NCI-H1436 (cell line): Measurements from ENCODE around the gene EXPH5.
"Not testable (repeated sequence)": the region's sequence is repeated elsewhere in the genome, so short reads cannot be mapped to it uniquely, and the experiment has no call there.

ENCODE experiments used
- DNase-seq: peaks from one replicate; lab custom pipeline; 2025; lab: John Stamatoyannopoulos, UW

EXPH5 gene, protein sequence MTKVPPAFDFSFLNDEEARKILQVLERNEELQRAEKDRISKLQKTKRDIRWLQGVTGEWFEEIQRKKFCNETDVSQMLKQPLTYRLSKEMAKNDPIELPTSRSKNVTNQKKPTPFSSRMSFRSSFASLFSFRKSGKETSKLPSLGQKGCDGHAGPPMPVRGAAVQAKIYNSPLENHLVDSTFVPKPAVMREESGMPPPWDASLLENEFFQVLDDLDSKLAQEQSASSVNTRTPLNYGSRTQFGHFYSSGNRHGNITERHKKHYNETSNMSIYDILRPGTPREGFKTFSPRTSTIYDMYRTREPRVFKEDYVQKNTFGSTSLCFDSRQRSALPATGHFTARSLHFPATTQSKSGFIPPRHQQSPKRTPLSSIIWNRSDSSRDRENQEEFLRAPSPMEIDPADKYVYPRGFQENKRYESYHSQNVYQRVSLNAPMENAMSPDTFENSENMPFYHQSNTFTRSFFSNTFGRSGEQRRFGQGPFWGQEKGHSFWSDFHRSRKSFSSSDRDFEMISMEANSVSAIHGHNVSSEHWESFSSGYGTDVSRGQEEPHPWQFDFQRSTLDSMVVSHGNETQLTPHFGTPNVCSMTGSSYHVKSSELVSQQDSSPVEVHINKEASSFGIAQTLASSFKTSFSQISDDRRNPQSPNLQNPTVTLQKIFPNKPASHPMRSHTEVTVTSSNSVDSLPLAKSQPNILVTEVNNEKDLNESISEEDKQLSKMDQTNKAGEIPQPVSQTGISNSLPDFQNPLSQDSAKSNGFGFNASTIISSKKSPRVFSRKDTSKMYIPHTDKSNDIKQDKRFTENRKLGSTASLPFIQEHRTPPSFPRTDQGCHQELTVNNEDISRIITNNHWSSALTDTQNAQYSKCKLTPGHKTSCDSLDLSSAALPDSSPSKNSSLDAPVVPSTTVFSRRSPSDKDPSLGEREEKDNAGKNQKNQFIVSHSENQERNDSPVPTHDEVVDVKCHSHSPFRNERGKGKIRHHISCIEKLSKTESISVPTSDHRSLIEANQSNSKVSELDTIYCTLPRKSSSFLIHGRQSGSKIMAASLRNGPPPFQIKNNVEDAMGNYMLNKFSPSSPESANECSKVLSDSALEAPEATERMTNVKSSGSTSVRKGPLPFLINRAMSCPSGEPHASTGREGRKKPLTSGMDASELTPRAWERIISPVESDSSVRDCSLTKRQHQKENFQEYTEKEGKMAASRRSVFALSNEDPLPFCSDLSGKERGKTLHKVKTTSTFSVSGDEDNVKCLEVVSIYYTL (N-terminal part only)

DNA sequence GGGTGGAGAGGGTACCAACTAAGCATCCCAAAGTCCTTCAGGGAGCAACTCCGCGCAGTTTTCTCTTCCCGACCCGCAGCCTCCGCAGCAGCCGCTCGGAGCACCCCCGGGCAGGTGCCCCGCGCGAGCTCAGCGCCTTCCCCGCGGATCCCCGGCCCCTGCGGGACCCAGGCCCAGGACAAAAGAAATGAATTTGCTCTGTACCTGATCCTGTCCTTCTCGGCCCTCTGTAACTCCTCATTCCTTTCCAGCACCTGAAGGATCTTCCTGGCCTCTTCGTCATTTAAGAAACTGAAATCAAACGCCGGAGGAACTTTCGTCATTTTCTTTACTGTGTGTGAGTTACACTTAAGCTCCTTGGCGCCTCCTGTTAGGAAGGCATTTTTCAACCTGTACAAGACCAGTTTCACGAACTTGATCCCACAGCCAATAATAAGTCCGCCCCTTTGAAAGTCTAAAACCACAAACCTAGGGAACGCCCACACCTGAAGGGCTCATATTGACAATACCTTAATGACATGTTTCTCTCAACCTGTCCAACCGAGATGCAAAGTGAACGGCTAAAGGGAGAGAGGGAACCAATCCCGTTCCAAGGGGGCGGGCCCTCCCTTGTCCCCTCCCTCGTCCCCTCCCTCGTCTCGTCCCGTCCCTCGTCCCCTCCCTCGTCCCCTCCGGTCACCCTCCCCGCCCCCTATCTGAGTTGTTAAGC is at the start of gene EXPH5:
EXPH5 (minus strand) TSS at position 555 of the 709 bp plus-strand sequence; CDS start at position 323, 232 bp downstream.
- DNase-seq, result peak; percentile 97

GRCh38 chr11:108641752-108642151 is 48.2 kb upstream of the EXPH5 start:
- not testable (repeated sequence) for DNase-seq

- no peak for DNase-seq
Observed at GRCh38 chr11:108639146-108639545, 45.6 kb upstream of the EXPH5 start.

- no peak for DNase-seq
Observed at GRCh38 chr11:108636222-108636621, 42.7 kb upstream of the EXPH5 start.

DNA sequence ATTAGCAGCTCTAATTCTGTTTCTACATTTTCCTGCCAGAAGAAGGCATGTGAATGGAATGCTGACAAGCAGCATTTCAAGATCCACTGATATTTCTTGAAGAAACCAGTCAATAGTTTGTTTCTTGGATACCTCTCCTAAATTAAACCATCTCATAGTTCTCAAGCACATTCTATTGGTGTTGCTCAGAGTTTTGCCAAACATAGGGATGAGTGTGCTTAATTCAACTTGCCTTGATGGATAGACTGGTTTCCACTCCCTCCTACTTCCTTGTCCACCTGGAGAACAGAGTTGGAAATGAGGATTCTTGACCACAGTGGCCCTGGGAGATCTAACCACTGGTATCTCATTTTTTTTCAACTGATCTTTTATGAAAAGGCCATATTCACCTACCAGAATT is 41.5 kb upstream of the EXPH5 start:
- DNase-seq, result no peak

GRCh38 chr11:108632041-108632704 is 38.6 kb upstream of the EXPH5 start:
- no peak for DNase-seq

DNA sequence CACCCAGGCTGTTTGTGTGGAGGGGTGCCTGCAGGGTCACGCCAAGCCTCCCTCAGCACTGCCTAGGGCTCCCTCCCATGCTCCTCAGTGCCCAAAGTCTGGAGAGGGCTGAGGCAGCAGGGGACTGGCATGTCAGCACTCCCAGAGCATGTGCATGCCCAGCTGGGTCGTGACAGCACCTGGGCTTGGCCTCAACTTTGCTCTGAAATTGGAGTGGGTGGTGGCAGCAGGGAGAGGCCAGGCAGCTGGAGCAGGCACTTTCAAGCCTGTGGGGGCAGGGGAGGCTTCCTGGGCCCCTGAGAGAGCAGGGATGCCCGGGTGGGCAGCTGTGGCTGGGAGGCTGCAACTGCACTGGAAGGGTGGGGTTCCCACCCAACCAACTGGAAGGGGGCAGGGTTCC is 35.7 kb upstream of the EXPH5 start:
- DNase-seq, result no peak

GRCh38 chr11:108628812-108629211 is 35.2 kb upstream of the EXPH5 start:
- DNase-seq, result no peak

DNA sequence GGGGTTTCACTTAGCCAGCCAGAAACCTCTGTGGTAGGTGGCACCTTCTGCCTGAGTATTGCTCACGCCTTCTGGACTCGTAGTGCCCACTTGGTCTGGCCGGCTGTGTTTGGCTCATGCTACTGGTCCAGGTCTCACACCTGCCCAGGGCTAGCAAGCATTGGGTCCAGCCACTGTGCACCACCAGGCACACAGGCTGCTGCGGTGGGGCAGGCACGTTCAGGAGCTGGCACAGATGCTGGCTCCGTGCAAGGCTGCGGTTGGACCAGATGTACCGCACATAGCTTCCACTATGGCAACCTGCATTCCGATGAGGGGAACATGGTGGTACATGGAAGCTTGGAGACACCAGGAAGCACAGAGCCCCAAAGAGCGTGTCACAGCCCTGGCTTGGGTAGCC is 34.8 kb upstream of the EXPH5 start:
- no peak for DNase-seq

- no peak for DNase-seq
Observed at GRCh38 chr11:108624196-108624925, 30.8 kb upstream of the EXPH5 start.

DNA sequence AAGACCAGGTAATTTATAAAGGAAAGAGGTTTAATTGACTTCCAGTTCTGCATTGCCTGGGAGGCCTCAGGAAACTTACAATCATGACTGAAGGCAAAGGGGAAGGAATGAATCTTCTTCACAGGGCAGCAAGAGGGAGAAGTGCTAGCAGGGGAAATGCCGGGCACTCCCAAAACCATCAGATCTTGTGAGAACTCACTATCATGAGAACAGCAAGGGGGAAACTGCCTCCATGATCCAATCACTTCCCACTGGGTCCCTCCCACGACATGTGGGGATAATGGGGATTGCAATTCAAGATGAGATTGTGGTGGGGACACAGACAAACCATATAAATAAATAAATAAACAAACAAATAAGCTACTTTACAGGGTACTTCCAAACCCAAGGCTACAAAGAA is 28.8 kb upstream of the EXPH5 start:
- DNase-seq, result no peak

GRCh38 chr11:108620958-108621772 is 27.6 kb upstream of the EXPH5 start:
- DNase-seq, result no peak

GRCh38 chr11:108618529-108618928 is 25.0 kb upstream of the EXPH5 start:
- no peak for DNase-seq

- no peak for DNase-seq
Observed at GRCh38 chr11:108617055-108617454, 23.5 kb upstream of the EXPH5 start.

DNA sequence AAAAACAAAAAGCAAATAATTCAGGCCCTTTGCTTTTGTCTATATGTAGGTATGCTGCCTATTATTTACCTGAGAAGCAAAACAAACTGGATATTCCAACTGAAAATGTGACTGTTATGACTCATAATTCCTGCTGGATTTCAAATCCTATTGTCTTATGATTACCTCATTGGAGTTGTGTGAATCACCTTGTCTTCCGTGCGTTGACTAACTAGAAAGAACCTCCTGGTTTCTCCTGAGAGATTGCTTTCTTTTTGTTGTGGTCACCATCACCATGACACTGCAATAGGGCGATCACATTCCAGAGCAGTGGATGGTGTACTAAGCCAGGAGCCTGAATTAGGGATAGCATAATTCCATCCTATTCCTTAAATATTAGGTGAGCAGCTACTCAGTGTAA is 23.0 kb upstream of the EXPH5 start:
- DNase-seq, result no peak

DNA sequence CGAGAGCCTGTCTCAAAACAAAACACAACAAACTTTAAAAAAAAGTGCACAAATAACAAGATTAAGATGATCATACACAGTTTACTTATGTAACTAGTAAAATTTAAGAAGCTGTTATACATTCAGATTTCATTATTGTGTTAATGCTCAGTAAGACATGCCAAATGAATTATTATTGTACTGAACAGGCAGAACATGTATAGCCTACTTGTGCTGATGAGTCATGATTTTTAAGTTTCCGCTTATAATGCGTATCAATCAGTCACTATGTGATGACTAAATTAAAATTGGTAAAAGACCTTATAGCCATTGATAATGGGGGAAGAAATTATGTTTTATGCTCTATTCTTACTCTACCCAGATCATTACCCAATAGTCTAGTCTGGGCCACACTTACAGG is 20.5 kb upstream of the EXPH5 start:
- no peak for DNase-seq

- DNase-seq, result no peak
Observed at GRCh38 chr11:108609682-108610081, 16.1 kb upstream of the EXPH5 start.

DNA sequence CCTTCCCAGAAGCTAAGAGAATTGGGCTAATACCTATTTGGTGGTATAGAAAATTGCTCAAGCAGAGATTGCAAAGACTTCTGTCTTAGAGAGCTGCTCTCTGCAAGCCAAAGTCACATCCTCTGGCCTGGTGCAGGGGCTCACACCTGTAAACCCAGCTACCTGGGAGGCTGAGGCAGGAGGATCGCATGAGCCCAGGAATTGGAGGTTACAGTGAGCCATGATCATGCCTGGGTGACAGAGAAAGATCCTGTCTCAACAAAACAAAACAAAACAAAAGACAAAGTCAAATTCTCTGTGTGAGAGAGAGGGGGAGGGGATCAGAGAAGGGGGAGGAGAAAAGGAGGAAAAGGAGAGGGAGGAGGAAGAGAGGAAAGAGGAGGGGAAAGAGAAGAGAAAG is 15.0 kb upstream of the EXPH5 start:
- DNase-seq, result no peak

- DNase-seq, result no peak
Observed at GRCh38 chr11:108606495-108607160, 13.1 kb upstream of the EXPH5 start.
